OCI-LY3 (cell line): ENCODE data around the gene LRP1B.

ENCODE experiments used
- H2AFZ ChIP-seq: fragments of 200-600, 300-600 bp; shearing (Covaris generic); 2 replicates; pipeline ENCODE4 v1.6.0; 2014; ENCODE audit warnings: antibody characterized with exemption, low read depth, low read length
- H3K27ac ChIP-seq: fragments of 200-600, 300-600 bp; sonication (generic); 2 replicates; pipeline ENCODE4 v1.5.1; 2014; ENCODE audit warnings: mild to moderate bottlenecking, low read length, moderate library complexity, mixed read lengths
- H3K27me3 ChIP-seq: fragments of 200-600, 300-600 bp; sonication (generic); 2 replicates; pipeline ENCODE4 v1.6.1; 2014; ENCODE audit warnings: low read depth, low read length, mixed read lengths
- H3K36me3 ChIP-seq: fragments of 200-600, 300-600 bp; sonication (generic); replicated peaks from 2 replicates; pipeline ENCODE3; 2014; ENCODE audit warnings: low read depth, low read length, mixed read lengths
- H3K4me1 ChIP-seq: fragments of 300-600, 200-600 bp; sonication (generic); 2 replicates; pipeline ENCODE4 v1.6.1; 2014; ENCODE audit warnings: low read length, mixed read lengths
- H3K4me2 ChIP-seq: fragments of 200-600, 300-600 bp; sonication (generic); 2 replicates; pipeline ENCODE4 v1.6.1; 2014; ENCODE audit warnings: low read length, mixed read lengths
- H3K4me3 ChIP-seq: fragments of 300-600, 200-600 bp; sonication (generic); 2 replicates; pipeline ENCODE4 v1.5.1; 2014; ENCODE audit warnings: antibody characterized with exemption, mild to moderate bottlenecking, low read length, moderate library complexity
- H3K79me2 ChIP-seq: fragments of 300-600, 200-600 bp; shearing (Covaris generic); 2 replicates; pipeline ENCODE4 v1.6.1; 2014; ENCODE audit warnings: mild to moderate bottlenecking, low read length, mixed read lengths
- H3K9ac ChIP-seq: fragments of 300-600, 200-600 bp; shearing (Covaris generic); 2 replicates; pipeline ENCODE4 v1.6.0; 2014; ENCODE audit warnings: mild to moderate bottlenecking, low read length, moderate library complexity
- H3K9me3 ChIP-seq: fragments of 200-600, 300-600 bp; shearing (Covaris generic); 2 replicates; pipeline ENCODE4 v1.6.1; 2014; ENCODE audit warnings: low read length, mixed read lengths; ENCODE audit not compliant: insufficient read depth
- H4K20me1 ChIP-seq: fragments of 200-600, 300-600 bp; sonication (generic); 2 replicates; pipeline ENCODE4 v1.6.1; 2016; ENCODE audit warnings: low read length, mixed read lengths; ENCODE audit not compliant: insufficient read depth
- EZH2phosphoT487 ChIP-seq: fragments of 200-600 bp; shearing (Covaris generic); IDR thresholded peaks from 2 replicates; pipeline ENCODE4 v1.6.1; 2018; ENCODE audit warnings: antibody characterized with exemption, mixed run types, low read depth
- TF ChIP-seq, protein P1 (sequence below): fragments of 200-600, 300-600 bp; sonication (generic); IDR thresholded peaks from 2 replicates; pipeline ENCODE4 v1.5.1; 2014; ENCODE audit warnings: antibody characterized with exemption, low read length, low read depth

LRP1B gene

DNA sequence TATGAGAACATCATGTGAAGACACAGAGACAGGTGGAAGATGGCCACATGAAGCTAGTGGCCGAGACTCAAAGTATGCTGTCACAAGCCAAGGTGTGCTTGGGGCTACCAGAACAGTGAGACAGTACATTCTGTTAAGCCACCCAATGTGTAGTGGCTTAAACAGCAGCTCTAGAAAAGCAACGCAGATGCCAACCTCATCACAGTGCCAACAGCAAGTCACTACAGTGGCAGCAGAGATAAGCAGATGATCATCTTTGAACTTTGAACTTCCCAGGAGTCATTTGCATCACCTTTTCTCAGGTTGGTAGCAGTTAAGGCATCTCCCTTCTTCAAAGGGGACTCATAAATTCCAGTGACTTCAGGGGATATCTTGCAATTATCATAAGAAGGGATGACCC, 394.4 kb downstream of the LRP1B start:
- no peak overlapping the region for H3K9ac ChIP-seq
- TF ChIP-seq, protein P1, sequence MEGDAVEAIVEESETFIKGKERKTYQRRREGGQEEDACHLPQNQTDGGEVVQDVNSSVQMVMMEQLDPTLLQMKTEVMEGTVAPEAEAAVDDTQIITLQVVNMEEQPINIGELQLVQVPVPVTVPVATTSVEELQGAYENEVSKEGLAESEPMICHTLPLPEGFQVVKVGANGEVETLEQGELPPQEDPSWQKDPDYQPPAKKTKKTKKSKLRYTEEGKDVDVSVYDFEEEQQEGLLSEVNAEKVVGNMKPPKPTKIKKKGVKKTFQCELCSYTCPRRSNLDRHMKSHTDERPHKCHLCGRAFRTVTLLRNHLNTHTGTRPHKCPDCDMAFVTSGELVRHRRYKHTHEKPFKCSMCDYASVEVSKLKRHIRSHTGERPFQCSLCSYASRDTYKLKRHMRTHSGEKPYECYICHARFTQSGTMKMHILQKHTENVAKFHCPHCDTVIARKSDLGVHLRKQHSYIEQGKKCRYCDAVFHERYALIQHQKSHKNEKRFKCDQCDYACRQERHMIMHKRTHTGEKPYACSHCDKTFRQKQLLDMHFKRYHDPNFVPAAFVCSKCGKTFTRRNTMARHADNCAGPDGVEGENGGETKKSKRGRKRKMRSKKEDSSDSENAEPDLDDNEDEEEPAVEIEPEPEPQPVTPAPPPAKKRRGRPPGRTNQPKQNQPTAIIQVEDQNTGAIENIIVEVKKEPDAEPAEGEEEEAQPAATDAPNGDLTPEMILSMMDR: no peak
- no peak for TF ChIP-seq EZH2phosphoT487
- no peak overlapping the region for H2AFZ ChIP-seq
- no peaks in the 10 kb centered on the region for H3K79me2 ChIP-seq
- H3K4me3 ChIP-seq: no peak overlapping the region
- no peak overlapping the region for H3K4me2 ChIP-seq
- H3K27ac ChIP-seq: no peak overlapping the region
- no peaks in the 10 kb centered on the region for H4K20me1 ChIP-seq
- no peaks in the 10 kb centered on the region for H3K36me3 ChIP-seq
- no peaks in the 10 kb centered on the region for H3K27me3 ChIP-seq
- H3K9me3 ChIP-seq: no peaks in the 10 kb centered on the region
- peaks cover 2% of the 10 kb centered on the region; the same call in 1 of the 2 replicates for H3K4me1 ChIP-seq

DNA sequence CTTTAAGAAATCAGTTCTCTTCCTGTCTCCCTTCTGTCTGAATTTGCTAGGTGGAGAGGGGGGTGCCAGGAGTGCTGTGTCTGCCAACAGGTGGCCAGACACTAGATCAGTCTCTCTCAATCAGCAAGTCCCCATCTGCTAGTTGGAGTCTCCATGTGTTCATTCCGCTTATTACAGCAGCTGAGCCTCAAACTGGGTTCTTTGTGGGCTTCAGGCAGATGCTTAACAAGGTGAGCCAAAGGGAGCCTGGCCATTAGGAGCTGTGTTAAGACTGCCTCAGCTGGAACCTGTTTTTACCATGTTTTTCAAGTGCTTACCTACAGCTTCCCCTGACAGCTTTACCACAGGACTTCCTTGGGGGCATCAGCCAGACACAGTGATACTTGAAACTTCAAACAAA, 401.9 kb downstream of the LRP1B start:
- no peak for TF ChIP-seq EZH2phosphoT487
- TF ChIP-seq, protein P1: no peak
- no peak overlapping the region for H3K9ac ChIP-seq
- H3K79me2 ChIP-seq: no peaks in the 10 kb centered on the region
- no peak overlapping the region for H3K27ac ChIP-seq
- no peaks in the 10 kb centered on the region for H4K20me1 ChIP-seq
- H3K36me3 ChIP-seq: no peaks in the 10 kb centered on the region
- H3K4me3 ChIP-seq: no peak overlapping the region
- H3K27me3 ChIP-seq: no peaks in the 10 kb centered on the region
- no peaks in the 10 kb centered on the region for H3K9me3 ChIP-seq
- H3K4me2 ChIP-seq: no peak overlapping the region
- no peaks in the 10 kb centered on the region for H3K4me1 ChIP-seq
- H2AFZ ChIP-seq: no peak overlapping the region

DNA sequence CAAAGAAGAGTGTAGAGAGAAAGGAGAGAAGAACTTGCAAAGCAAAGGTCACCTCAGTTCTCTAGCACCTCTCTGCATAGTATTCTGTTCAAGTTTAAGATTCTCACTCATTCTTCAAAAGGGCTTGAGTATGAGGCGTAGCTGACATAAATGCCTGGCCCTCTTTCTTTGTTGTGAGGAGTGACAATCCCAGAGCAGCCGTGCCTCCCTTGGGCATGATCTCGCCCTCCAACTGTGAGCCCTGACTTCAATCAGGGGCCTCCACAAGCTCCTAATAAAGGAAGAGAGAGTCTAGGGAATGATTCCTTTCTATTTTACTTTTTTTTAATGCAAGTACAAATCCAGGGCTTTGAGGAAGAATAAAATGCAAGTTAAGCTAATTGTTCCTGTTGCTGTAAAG, 402.7 kb downstream of the LRP1B start:
- no peak overlapping the region for H2AFZ ChIP-seq
- no peaks in the 10 kb centered on the region for H3K27me3 ChIP-seq
- no peaks in the 10 kb centered on the region for H3K9me3 ChIP-seq
- no peak overlapping the region for H3K9ac ChIP-seq
- no peak overlapping the region for H3K4me3 ChIP-seq
- H3K79me2 ChIP-seq: no peaks in the 10 kb centered on the region
- H4K20me1 ChIP-seq: no peaks in the 10 kb centered on the region
- H3K4me1 ChIP-seq: no peaks in the 10 kb centered on the region
- H3K36me3 ChIP-seq: no peaks in the 10 kb centered on the region
- TF ChIP-seq EZH2phosphoT487: no peak
- TF ChIP-seq, protein P1: no peak
- no peak overlapping the region for H3K27ac ChIP-seq
- H3K4me2 ChIP-seq: no peak overlapping the region

DNA sequence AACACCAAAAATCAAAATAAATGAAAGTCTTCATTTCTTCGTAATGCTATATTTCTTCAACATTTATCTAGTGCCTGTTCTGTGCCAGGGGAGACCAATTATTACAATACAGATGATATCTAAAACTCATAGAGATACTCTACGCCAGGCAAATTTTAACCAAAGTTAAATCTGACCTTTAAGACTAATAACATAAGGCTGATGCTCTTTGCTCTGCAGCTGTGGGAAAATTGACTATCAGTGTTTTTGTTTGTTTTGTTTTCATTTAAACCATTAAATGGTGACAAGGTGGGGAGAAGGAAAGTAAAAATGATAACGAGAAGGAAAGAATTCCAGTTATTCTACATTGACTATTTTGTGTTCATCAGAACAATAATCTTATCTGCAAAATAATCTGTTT, 406.4 kb downstream of the LRP1B start:
- TF ChIP-seq, protein P1: no peak
- TF ChIP-seq EZH2phosphoT487: no peak
- H4K20me1 ChIP-seq: no peaks in the 10 kb centered on the region
- no peaks in the 10 kb centered on the region for H3K27me3 ChIP-seq
- H3K79me2 ChIP-seq: no peaks in the 10 kb centered on the region
- no peaks in the 10 kb centered on the region for H3K36me3 ChIP-seq
- no peaks in the 10 kb centered on the region for H3K9me3 ChIP-seq
- no peak overlapping the region for H2AFZ ChIP-seq
- no peak overlapping the region for H3K9ac ChIP-seq
- no peak overlapping the region for H3K4me2 ChIP-seq
- H3K27ac ChIP-seq: no peak overlapping the region
- no peaks in the 10 kb centered on the region for H3K4me1 ChIP-seq
- no peak overlapping the region for H3K4me3 ChIP-seq
